Measurements from ENCODE around the gene CFAP221. TPM values are rescaled to one million over a fixed set of nuclear protein-coding genes. Genes with fewer than 3 reads are reported as not detected.

CFAP221 gene
- total RNA-seq, 1 experiment from 2014 or later = 0.20 TPM

DNA sequence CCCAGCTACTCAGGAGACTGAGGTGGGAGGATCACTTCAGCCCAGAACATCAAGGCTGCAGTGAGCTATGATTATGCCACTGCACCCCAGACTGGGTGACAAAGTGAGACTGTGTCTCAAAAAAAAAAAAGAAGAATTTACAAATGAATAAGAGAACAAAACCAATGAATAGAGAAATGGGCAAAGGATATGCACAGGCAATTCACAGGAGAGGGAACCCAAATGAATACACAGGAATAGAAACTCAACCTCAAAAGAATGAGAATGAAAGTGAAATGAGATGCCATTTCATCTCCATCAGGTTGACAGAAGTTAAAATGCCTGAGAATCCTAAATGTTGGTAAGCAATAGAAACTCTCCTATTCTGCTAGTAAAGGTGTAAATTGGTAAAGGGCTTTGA is 40.2 kb downstream of the CFAP221 start:
- no peak overlapping the region; a peak in 1 of 5 replicates for H3K4me3 Mint-ChIP-seq
- Histone ChIP-seq H3T11ph (ENCODE audit: low read length) (no peak overlapping the region), H2BK20ac (ENCODE audit: low read depth, low read length, poor library complexity, severe bottlenecking) (no peak overlapping the region), H4K91ac (ENCODE audit: insufficient read length, low read depth, low read length) (no peak overlapping the region), H2BK12ac (ENCODE audit: insufficient read length, low read depth, low read length) (no peak overlapping the region), H2AK5ac (ENCODE audit: insufficient read length, low read length) (no peak overlapping the region), H2BK15ac (ENCODE audit: low read depth, low read length) (no peak overlapping the region), H2BK5ac (ENCODE audit: insufficient read length, low read length) (no peak overlapping the region), H3K14ac (ENCODE audit: insufficient read depth, low read length) (no peak overlapping the region), H3K56ac (ENCODE audit: insufficient read length, low read depth, low read length) (no peak overlapping the region), H3K23me2 (ENCODE audit: insufficient read length, low read depth, low read length, poor library complexity, severe bottlenecking) (no peaks in the 10 kb centered on the region), H3K79me2 (ENCODE audit: insufficient read depth, low read length) (no peaks in the 10 kb centered on the region), H4K8ac (replicated peaks; ENCODE audit: insufficient read length, low read depth, low read length) (no peak overlapping the region), H3K23ac (ENCODE audit: insufficient read length, low read depth, low read length) (no peak overlapping the region), H3K27me3 (ENCODE audit: insufficient read depth, low read length) (no peaks in the 10 kb centered on the region), H3K4me2 (ENCODE audit: insufficient read depth, insufficient read length, low read length) (no peak overlapping the region), H4K20me1 (ENCODE audit: control insufficient read depth, insufficient read depth, insufficient read length) (no peaks in the 10 kb centered on the region), H3K79me1 (ENCODE audit: insufficient read depth, low read depth, low read length, poor library complexity, severe bottlenecking) (no peaks in the 10 kb centered on the region), H4K5ac (ENCODE audit: insufficient read length, low read depth, low read length) (no peak overlapping the region), H2BK120ac (ENCODE audit: low read depth, low read length, poor library complexity, severe bottlenecking) (no peak overlapping the region), H3K4ac (ENCODE audit: low read depth, low read length) (no peak overlapping the region), H3K9ac (ENCODE audit: extremely low read depth, insufficient read length, low read length) (no peak overlapping the region), H3K18ac (ENCODE audit: insufficient read length, low read depth, low read length) (no peak overlapping the region), H3K9me3 (ENCODE audit: control insufficient read depth, low read depth, low read length) (no peaks in the 10 kb centered on the region), H2AFZ (ENCODE audit: low read length) (no peak overlapping the region), H3K27ac (ENCODE audit: insufficient read length, low read depth, low read length) (no peak overlapping the region), H3K4me1 (ENCODE audit: insufficient read depth, low read length) (no peaks in the 10 kb centered on the region)
- H3K27ac Mint-ChIP-seq = no peak overlapping the region
- H3K36me3 Mint-ChIP-seq (ENCODE audit: insufficient read depth in 1 of 3, low read depth in 3 of 3) = peaks cover 2 to 11% (median 3%) of the 10 kb centered on the region in 3 experiments; a peak in 4 of 7 replicates
- TF ChIP-seq CTCF (conservative IDR thresholded peaks at IDR 0.05) = no peak
- H3K27me3 Mint-ChIP-seq (ENCODE audit: low read depth) = no peaks in the 10 kb centered on the region; the same call in 1 of the 2 replicates
- H3K4me1 Mint-ChIP-seq = peaks cover 4 to 5% of the 10 kb centered on the region in 2 experiments; a peak in 1 of 4 replicates
- no peak for DNase-seq
- peaks cover 8 to 11% of the 10 kb centered on the region in 2 experiments; a peak in 4 of 5 replicates for H3K9me3 Mint-ChIP-seq

Measured in H9 (cell line).